Islet precursor cell (in vitro differentiated cells): ENCODE data around the gene GNB5.
"Not testable (repeated sequence)": the region's sequence is repeated elsewhere in the genome, so short reads cannot be mapped to it uniquely, and the experiment has no call there.

Experiments
- DNase-seq: peaks from one replicate; pipeline ENCODE4 v3.0.0-alpha.2; 2018

The GNB5 gene

DNA sequence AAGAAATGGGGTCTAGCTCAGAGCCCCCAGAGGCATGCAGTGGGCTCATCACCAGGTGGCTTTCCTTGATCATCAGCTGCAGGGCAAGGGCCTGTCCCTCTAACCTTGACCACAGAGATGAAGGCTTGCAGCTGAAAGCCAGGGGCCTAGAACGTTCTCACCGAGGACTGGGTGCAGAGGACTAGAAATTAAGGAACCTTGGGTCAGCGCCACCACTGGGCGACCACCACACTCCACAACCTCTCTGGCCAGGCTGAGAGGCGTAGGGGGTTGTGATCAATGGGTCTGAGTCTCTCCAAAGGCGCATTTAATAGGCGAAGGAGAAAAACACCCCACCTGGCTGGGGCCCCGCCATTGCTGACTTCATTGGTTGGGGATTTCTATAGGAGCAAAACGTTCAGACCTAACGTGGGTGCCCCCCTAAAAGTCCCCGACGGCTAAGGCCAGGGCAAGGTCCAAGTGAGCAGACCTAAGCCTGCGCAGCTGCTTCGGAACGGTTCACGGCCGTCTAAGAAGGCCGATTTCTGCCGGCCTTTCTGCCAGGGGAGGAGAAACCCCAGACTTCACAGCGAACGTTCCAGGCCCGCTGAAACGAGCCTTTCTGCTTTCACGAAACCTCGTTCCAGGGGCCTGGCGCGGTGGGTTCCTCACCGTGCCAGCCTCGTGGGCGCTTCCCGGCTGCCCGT lies 79.5 kb downstream of the GNB5 start:
- no peak for DNase-seq

DNA sequence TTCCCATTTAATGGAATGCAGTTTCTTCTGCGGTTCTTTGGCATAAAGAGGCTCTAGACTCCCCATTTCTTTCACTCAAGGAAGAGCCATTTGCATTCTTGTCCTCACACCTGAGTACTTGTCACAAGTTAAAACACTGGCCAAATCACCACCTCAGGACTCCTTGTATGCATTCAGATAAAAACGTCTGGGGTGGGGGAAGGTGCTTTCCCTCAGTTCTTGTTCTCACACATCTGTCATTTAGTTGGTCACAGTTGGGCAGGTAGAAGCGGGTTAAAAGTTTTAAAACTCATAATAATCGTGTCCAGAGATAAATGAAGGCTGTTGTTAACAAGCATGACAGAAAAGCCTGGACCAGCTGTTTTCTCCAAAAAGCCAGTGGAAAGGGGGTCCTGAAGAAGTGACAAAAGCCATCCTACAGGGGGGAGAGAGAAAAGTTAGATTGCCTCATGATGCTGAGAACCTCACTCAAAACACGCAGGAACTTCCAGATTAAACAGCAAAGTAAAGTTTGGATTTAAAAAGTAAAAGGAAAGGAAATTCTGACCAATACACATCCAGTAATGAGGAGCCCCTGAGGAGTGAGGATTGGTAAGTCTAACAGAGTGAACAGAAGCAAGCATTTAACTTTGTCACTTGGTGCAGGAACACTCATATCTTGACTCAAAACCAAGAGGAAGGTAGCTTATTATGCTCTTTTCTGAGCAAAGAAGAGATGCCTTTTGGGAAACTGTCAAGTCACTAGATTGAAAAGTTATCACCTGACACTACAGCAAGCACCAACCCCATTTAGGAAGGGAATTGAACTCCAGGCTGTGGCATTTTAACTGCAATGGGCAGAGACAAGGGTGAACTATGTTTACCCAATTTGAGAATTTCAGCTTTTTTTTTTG lies 81.4 kb downstream of the GNB5 start:
- DNase-seq, result no peak

DNA sequence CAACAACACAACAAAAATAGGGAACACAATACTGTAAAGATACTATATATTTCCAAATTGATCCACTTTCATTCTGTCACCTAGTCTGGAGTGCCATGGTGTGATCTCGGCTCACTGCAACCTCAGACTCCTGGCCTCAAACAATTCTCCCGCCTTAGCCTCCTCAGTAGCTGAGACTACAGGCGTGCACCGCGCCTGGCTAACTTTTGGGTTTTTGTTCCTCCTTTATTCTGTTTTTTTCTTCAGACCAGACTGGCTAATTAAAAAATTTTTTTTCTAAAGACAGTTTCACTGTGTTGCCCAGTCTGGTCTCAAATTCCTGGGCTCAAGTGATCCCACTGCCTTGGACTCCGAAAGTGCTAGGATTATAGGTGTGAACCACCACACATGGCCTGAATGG lies 84.0 kb downstream of the GNB5 start:
- no peak for DNase-seq

DNA sequence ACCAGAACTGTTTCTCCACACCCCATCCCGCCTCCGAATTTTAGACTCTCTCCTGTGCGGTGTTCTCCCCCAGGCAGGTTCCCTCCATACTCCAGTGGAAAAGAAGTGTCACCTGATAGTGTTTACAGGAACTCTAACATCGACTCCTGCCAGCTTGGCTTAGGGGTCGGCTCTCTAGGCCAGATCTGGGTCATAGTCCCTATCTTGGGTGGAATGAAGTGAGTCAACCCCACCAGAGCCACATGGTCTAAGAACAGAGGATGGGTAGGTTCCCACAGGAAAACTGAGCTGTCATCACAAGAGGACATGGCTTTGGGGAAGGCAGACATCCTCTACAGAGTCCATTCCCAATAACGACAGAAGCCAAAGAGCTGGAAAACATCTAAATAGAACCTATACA lies 84.6 kb downstream of the GNB5 start:
- no peak for DNase-seq

DNA sequence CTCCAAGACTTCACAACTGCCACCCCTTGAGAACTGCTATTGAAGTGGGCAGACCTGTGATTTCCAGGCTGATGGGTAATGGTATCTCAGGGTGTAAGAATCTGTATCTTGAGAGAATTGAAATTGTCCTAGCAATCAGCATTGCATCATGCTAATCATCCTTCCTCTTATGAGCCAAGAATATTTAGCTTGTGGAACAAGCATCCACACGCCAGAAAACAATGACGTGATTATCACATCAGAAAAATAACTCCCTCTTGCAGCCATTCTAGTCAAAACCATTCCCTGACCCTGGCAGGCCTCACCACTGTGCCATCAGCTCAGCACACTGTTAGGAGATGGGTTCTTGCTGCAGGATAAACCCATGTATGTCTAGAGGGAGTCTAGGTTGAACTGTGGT lies 85.3 kb downstream of the GNB5 start:
- DNase-seq, result no peak

DNA sequence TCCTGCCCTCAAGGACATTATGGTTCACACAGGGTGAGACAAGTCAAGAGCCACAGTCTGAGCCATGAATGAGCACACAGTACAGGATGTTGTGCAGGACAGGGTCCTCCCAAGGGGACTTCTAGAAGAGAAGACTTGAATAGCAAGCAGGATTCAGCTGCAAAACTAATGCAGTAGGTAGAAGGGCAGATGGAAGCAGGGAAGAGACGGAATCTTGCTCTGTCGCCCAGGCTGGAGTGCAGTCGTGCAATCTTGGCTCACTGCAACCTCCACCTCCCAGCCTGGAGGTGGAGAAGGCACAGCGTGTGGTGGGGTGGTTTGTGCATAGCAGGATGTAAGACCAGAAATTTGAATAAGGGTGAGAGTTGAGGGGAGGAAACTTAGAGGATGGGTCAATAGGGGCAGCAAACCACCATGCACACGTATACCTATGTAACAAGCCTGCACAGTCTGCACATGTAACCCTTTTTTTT lies 86.6 kb downstream of the GNB5 start:
- DNase-seq, result no peak

DNA sequence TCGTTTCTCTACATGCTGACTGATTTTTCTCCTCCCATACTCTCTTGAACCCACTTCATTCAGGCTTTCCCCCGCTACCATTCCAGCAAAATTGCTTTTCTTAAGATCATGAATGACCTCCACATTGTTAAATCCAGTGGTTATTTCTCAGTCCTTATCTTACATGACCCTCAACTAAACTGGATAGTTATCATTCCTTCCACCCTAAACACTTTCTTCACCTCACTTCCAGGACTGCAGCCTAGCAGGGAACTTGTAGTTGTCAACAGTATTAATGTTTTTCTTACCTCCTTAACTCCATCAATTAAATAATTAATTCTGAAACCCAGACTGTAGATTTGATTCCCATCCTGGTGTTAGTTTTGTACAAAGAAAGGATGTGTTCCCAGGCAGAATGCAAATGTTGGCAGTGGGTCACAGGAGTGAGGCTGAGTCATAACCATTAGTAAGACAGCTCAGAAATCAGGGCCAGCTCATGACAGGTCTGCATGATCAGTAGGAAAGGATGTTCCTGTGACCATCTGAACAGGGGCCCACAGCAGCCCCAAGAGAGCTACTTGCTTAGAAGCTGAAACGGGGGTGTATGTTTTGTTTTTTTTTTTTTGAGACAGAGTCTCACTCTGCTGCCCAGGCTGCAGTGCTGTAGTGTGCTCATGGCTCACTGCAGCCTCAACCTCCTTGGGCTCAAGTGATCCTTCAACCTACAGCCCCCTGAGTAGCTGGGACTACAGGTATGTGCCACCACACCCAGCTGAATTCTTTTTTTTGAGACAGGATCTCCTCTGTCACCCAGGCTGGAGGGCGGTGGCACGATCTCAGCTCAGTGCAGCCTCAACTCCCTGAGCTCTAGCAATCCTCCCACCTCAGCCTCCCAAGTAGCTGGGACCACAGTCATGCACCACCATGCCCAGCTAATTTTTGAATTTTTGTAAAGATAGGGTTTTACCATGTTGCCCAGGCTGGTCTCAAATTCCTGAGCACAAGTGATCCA lies 87.7 kb downstream of the GNB5 start:
- peak; percentile 85 for DNase-seq

DNA sequence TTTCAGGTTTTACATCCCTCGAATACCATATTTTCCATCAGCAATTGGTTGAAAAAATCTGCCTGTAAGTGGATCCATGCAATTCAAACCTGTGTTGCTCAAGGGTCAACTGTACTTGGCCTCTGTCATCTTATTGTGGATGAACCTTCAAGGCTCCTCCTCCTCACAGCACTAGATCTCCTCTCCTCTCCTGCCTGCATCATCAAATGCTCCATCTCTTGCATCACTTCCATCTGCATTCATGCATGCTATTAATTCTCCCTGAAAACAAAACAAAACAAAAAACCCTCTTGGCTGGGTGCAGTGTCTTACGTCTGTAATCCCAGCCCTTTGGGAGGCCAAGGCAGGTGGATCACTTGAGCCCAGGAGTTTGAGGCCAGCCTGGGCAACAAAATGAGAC lies 88.7 kb downstream of the GNB5 start:
- DNase-seq, result no peak

DNA sequence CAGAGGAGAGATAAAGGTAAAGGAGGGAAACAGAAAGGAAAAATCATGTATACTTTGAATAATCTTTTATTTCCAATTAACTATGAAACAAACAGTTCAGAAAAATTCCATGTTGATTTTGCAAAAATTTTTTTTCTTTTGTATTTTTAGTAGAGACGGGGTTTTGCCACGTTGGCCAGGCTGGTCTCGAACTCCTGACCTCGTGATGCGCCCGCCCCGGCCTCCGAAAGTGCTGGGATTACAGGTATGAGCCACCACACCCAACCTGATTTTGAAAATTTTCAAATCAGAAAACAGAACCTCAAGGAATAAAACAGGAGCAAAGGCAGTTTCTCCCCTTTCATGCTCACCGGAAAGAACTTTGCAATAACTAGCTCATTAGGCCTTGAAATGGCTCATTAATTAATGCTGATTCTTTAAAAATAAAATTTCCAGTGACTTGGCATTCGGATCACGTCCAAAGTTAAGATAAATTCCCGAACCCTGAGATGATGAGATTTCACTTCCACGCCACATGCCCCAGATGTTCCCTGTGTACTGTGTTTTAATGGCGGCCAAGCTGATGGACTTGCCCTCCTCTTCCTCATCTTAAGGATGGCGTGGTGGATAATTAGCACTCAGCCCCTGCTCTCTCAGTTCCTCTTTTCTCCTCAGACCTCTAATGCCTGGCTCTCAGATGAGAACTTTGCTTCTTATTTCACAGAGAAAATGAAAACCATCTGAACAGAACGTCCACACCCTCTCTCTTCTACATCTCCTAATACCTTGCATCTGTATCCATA lies 89.5 kb downstream of the GNB5 start:
- no peak for DNase-seq

DNA sequence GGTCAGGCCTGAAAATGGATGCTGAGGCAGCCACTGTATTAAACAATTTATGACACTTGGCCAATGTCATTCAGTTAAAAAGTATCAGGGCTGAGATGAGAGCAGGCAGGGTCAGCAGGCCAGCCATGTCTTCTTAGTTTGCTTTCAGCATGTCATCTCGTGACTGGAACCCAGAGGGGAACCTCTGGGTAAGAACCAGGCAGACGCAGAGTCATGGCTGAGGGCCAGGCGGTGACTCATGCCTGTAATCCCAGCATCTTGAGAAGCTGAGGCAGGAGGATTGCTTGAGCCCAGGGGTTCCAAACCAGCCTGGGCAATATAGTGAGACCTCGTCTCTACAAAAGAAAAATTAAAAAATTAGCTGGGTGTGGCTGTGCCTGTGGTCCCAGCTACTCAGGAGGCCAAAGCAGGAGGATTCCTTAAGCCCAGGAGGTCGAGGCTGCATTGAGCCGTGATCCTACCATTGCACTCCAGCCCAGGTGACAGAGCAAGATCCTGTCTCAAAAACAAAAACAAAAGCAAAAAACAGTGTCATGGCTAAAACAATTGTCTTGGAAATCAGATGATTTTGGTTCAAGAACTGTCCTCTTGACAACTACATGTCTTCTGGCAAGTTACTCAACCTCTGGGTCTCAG lies 90.3 kb downstream of the GNB5 start:
- peak; percentile 78 for DNase-seq

DNA sequence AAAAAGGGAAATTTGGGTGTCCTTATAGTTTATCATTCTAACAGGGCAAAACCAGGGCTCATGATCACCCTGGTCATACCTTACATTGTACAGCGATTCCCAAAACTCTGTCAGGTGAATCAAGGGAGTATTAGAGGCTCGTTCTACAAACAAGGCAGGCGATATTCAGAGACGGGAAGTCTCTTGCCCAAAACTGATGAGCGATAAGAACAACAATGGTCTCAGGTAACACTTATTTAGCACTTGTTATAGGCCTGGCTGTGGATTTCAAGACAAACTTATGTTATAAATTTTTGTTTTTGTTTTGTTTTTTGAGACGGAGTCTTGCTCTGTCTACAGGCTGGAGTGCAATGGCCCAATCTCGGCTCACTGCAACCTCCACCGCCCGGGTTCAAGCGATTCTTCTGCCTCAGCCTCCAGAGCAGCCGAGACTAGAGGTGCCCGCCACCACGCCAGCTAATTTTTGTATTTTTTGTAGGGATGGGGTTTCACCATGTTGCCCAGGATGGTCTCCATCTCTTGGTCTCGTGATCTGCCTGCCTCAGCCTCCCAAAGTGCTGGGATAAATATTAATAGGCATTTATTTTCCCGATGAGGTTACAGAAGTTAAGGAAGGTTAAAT lies 91.4 kb downstream of the GNB5 start:
- no peak for DNase-seq

DNA sequence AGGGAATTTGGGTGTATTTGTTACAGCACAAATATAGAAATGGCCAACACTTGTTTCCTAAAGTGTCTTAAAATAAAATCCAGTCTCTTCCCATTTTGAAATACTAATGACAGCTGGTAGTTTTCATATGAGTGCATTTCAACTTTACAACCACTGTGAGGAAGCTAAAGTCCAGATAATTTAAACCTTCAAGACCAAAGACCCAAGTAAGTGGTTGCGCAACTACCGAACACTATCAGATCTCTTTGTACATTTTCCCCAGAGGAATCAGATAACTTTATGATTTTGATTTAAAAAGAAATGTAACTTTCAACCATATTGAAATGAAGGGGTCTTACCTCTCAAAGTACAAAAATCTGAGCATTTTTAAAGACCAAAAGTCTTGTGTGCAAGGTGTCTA lies 92.9 kb downstream of the GNB5 start:
- no peak for DNase-seq

DNA sequence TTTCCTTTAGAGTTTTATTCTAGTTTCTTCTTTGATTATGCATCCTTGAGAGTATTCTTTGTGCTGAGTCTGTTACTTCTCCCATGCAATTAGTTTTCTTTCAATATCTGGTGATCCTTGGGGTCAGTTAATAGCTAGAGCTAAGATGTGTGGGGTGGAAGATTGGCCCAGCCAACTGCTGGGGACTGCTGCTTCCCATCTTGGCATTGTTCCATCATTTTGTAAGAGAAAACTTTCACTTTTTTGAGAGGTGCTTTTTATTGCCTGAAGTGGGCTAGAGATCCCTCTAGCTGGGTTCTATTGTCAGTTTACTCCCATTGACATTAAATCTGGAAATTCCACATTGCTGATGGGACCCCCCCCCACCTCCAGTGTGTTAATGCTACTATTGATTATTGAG lies 94.0 kb downstream of the GNB5 start:
- DNase-seq, result no peak

DNA sequence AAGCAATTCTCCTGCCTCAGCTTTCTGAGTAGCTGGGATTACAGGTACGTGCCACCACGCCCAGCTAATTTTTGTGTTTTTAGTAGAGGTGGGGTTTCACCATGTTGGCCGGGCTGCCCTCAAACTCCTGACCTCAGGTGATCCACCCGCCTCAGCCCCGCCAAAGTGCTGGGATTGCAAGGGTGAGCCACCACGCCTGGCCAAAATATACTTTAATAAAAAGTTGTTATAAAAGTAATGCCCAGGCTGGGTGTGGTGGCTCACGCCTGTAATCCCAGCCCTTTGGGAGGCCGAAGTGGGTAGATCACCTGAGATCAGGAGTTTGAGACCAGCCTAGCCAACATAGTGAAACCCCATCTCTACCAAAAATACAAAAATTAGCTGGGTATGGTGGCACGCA lies 94.7 kb downstream of the GNB5 start:
- not testable (repeated sequence) for DNase-seq

DNA sequence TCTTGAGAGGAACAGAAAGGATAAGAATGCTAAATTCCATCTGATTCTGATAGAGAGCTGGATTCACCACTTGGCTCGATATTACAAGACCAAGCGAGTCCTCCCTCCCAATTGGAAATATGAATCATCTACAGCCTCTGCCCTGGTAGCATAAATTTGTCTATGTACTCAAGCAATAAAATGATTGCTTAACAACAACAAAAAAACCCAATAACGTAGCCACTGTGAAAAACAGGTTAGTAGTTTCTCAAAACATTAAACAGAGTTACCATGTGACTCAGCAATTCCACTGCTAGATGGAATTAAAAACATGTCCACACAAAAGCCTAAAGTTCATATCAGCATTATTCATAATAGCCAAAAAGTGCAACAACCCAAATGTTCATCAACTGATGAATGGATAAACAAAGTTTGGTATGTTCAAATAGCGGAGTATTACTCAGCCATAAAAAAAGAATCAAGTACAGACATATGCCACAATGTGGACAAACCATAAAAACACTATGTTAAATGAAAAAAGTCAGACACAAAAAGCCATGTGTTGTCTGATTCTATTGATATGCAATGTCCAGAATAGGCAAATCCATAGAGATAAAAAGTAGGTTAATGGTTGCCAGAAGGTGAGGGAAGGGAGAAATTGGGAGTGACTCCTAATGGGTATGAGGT lies 95.5 kb downstream of the GNB5 start:
- no peak for DNase-seq

DNA sequence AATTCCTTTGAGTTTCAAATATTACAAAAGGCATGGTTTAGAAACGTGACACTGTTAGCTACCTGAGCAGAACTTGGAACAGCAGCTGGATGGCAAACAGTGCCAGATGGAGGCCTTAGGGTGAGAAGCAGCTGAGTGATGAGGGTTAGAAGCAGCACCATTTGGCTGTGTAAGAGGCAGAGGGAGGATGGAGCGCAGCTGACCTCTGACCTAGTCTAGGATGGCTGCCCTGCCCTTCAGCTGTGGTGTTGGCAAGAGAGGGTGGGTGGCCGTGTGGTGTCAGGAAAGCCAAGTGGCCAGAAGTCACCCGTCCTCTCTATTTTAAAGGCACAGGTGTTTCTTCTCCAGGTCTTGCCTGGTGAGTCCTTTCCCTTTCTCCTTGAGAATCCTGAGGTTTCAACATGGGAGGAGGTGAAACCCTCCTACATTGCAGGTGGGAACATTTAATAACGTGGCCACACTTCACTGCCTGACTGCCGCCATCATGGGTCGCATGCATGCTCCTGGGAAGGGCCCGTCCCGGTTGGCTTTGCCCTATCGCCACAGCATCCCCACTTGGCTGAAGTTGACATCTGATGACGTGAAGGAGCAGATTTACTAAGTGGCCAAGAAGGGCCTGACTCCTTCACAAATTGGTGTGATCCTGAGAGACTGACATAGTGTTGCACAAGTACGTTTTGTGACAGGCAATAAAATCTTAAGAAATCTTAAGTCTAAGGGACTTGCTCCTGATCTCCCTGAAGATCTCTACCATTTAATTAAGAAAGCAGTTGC lies 96.2 kb downstream of the GNB5 start:
- peak; percentile 41 for DNase-seq

DNA sequence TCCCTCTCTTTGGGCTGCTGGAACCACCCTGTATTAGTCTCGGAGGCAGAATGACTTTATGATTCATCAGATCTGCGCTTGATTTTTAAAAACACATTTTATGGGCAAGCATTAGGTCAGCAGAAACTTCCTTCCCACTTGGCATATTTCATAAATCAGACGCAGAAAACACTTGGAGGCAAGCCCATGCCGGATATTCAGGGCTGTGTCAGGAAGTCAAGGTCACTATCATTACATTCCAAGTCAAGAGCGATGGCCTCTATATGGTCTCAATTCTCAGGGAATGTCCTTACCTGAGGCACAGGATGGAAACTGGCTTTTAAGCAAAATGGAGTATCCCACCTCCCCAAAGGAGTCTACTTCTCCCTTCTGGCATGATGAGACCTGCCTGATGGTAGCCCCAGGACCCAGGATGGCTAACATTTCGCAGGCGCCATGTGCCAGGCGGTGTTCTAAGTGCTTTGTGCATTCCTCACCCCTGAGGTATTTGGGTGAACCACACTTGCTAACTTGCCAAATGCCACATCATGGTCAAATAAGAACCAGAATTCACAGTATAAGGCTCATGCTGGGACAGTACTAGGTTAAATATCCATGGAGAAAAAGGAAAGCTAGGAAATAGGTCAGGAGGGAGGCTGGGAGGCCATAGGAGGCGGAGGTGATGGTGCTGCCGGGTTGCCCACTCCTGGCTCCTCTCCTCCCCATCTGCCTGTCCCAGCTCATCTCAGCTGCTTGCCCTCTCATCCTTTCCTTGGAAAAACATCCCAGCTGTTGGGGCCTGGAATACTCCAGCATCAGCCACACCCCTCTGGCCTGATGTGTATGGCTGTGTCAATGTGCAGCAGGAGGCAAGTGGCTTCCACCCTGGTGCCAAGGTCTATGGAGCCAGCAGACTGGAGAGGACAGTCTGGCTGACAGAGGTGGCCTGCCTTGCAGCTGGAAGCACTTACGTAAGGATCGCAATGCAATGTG lies 97.4 kb downstream of the GNB5 start:
- peak; percentile 44 for DNase-seq

DNA sequence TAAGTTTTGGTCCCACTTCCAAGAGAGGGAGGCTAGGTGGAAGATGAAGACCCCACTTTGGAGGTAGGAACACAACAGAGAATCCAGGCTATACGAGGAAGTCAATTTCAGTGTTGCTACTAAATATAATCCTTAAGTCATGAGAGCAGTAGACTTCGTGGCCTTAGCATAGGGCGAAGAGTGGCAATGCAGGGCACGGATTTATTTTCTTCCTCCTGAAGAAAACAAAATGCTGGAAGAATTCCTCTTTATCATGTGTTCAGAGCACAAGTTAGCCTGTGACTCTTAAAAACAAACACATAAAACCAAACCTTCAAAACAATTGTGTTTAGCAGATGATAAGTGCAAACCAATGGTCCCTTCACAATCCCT lies 98.0 kb downstream of the GNB5 start:
- DNase-seq, result no peak

DNA sequence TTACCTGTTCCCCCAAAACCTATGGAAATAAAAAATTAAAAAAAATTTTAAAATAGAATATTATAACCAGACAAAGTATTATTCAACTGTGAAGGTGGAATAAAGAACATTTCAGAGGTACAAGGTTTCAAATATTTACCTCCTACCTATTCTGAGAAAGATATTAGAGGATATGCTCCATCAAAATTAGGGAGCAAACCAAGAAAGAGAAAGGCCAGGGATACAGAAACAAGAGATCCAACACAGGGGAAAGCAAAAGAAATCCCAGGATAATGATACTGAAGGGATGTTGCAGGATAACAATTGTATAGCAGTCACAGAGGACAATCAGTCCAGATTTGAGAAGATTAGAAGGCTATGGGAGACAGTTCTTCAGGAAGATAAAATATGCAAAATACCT lies 101.0 kb downstream of the GNB5 start:
- no peak for DNase-seq
